Smooth muscle cell (in vitro differentiated cells): ENCODE data around the gene PPP1R14D. TPM values are rescaled to one million over a fixed set of nuclear protein-coding genes. Genes with fewer than 3 reads are reported as not detected.

Experiments used
- DNase-seq: peaks from one replicate; lab custom pipeline; 2025; ENCODE audit not compliant: unreplicated experiment; lab: John Stamatoyannopoulos, UW
- H2AFZ ChIP-seq: fragments of 200-600 bp; sonication (generic); 2 replicates; pipeline ENCODE4 v1.6.0; 2016; ENCODE audit warnings: antibody characterized with exemption, low read depth, mild to moderate bottlenecking
- H3F3A ChIP-seq: fragments of 200-600 bp; sonication (generic); 2 replicates; pipeline ENCODE4 v1.6.0; 2017; ENCODE audit warnings: antibody characterized with exemption, low read depth
- H3K27ac ChIP-seq: fragments of 200-600 bp; sonication (generic); 2 replicates; pipeline ENCODE4 v1.5.1; 2016; ENCODE audit warnings: low read depth, mild to moderate bottlenecking
- H3K27me3 ChIP-seq: fragments of 200-600 bp; sonication (generic); 2 replicates; pipeline ENCODE4 v1.6.1; 2016; ENCODE audit warnings: low read depth, mild to moderate bottlenecking
- H3K36me3 ChIP-seq: fragments of 200-600 bp; sonication (generic); 2 replicates; pipeline ENCODE4 v1.5.1; 2016; ENCODE audit warnings: low read depth
- H3K4me1 ChIP-seq: fragments of 200-600 bp; sonication (generic); 2 replicates; pipeline ENCODE4 v1.5.1; 2016; ENCODE audit warnings: low read depth
- H3K4me2 ChIP-seq: fragments of 200-600 bp; sonication (generic); 2 replicates; pipeline ENCODE4 v1.6.0; 2016; ENCODE audit warnings: mild to moderate bottlenecking
- H3K4me3 ChIP-seq: fragments of 200-600 bp; sonication (generic); 2 replicates; pipeline ENCODE4 v1.5.1; 2016; ENCODE audit warnings: mild to moderate bottlenecking
- H3K79me2 ChIP-seq: fragments of 200-600 bp; sonication (generic); 2 replicates; pipeline ENCODE4 v1.6.0; 2016; ENCODE audit warnings: low read depth, mild to moderate bottlenecking
- H3K9ac ChIP-seq: fragments of 200-600 bp; sonication (generic); 2 replicates; pipeline ENCODE4 v1.6.0; 2016; ENCODE audit warnings: low read depth
- H3K9me3 ChIP-seq: fragments of 200-600 bp; sonication (generic); replicated peaks from 2 replicates; pipeline ENCODE4 v1.5.1; 2016; ENCODE audit warnings: low read depth
- H4K20me1 ChIP-seq: fragments of 200-600 bp; sonication (generic); 2 replicates; pipeline ENCODE4 v1.6.0; 2016; ENCODE audit warnings: low read depth
- CTCF ChIP-seq: fragments of 200-600 bp; sonication (generic); IDR thresholded peaks from 2 replicates; pipeline ENCODE4 v1.5.1; 2017; ENCODE audit warnings: borderline replicate concordance, mild to moderate bottlenecking, antibody characterized with exemption; ENCODE audit not compliant: insufficient read depth, poor library complexity, severe bottlenecking
- WGBS: methylation state at CpG from one replicate; pipeline ENCODE4 v1.1.7; 2016; ENCODE audit warnings: low lambda C conversion rate; 5-methylcytosine and 5-hydroxymethylcytosine counted together
- polyA plus RNA-seq: library from polyadenylated mRNA; unstranded; fragments of >200 nt; fragmentation: Nextera tagmentation; extraction: Ambion mirVana; gene quantifications from 2 replicates; pipeline ENCODE4 v1.2.1, GENCODE V29; 2016
- total RNA-seq: library from RNA; depleted of rRNA; stranded (reverse); fragments of >200 nt; gene quantifications from 2 replicates; pipeline ENCODE4 v1.2.3, GENCODE V29; 2014

The PPP1R14D gene
- total and polyA plus RNA-seq, 2 experiments from 2014 or later = not detected

GRCh38 chr15:40773902-40774301, 54.6 kb downstream of the PPP1R14D start:
- no peaks in the 10 kb centered on the region for H3K9me3 ChIP-seq
- H2AFZ ChIP-seq = no peak overlapping the region
- H4K20me1 ChIP-seq = no peaks in the 10 kb centered on the region
- H3K36me3 ChIP-seq = peaks cover 3% of the 10 kb centered on the region
- H3K4me2 ChIP-seq = no peak overlapping the region
- H3K27ac ChIP-seq = no peak overlapping the region
- DNase-seq = no peak
- no peaks in the 10 kb centered on the region for H3K4me1 ChIP-seq
- TF ChIP-seq CTCF = no peak
- no peak overlapping the region for H3K4me3 ChIP-seq
- 97% methylated on average over 6 of the region's 6 CpGs for WGBS
- no peak overlapping the region for H3K9ac ChIP-seq
- no peaks in the 10 kb centered on the region for H3F3A ChIP-seq
- no peaks in the 10 kb centered on the region for H3K27me3 ChIP-seq
- no peaks in the 10 kb centered on the region for H3K79me2 ChIP-seq

GRCh38 chr15:40773496-40773895, 55.0 kb downstream of the PPP1R14D start:
- Histone ChIP-seq H2AFZ (no peak overlapping the region), H3K9ac (no peak overlapping the region), H3F3A (no peaks in the 10 kb centered on the region), H3K4me3 (no peak overlapping the region), H3K36me3 (peaks cover 3% of the 10 kb centered on the region), H3K27me3 (no peaks in the 10 kb centered on the region), H3K9me3 (no peaks in the 10 kb centered on the region), H3K4me1 (no peaks in the 10 kb centered on the region), H3K4me2 (no peak overlapping the region), H4K20me1 (no peaks in the 10 kb centered on the region), H3K27ac (no peak overlapping the region), H3K79me2 (no peaks in the 10 kb centered on the region)
- WGBS = 98% methylated on average over 8 of the region's 8 CpGs
- no peak for DNase-seq
- no peak for TF ChIP-seq CTCF

- H3F3A ChIP-seq = no peaks in the 10 kb centered on the region
- no peaks in the 10 kb centered on the region for H3K79me2 ChIP-seq
- H3K4me3 ChIP-seq = no peak overlapping the region
- H2AFZ ChIP-seq = no peak overlapping the region
- no peak for TF ChIP-seq CTCF
- WGBS = 97% methylated on average over 13 of the region's 13 CpGs
- no peaks in the 10 kb centered on the region for H3K36me3 ChIP-seq
- H3K4me2 ChIP-seq = no peak overlapping the region
- H3K27me3 ChIP-seq = no peaks in the 10 kb centered on the region
- no peaks in the 10 kb centered on the region for H4K20me1 ChIP-seq
- no peak for DNase-seq
- H3K9me3 ChIP-seq = no peaks in the 10 kb centered on the region
- H3K4me1 ChIP-seq = no peaks in the 10 kb centered on the region
- no peak overlapping the region for H3K9ac ChIP-seq
- no peak overlapping the region for H3K27ac ChIP-seq
Observed at GRCh38 chr15:40772014-40772413, 56.5 kb downstream of the PPP1R14D start.

GRCh38 chr15:40771242-40771641, 57.3 kb downstream of the PPP1R14D start:
- DNase-seq = no peak
- Histone ChIP-seq H2AFZ (no peak overlapping the region), H3K36me3 (no peaks in the 10 kb centered on the region), H3K4me1 (no peaks in the 10 kb centered on the region), H3K9ac (no peak overlapping the region), H3K79me2 (no peaks in the 10 kb centered on the region), H3K4me3 (no peak overlapping the region), H3K9me3 (no peaks in the 10 kb centered on the region), H3K27ac (no peak overlapping the region), H3K4me2 (no peak overlapping the region), H3F3A (no peaks in the 10 kb centered on the region), H3K27me3 (no peaks in the 10 kb centered on the region), H4K20me1 (no peaks in the 10 kb centered on the region)
- 96% methylated on average over 5 of the region's 5 CpGs for WGBS
- TF ChIP-seq CTCF = no peak
